Smooth muscle cell (in vitro differentiated cells): Measurements from ENCODE around the gene SPEN. TPM values are rescaled to one million over a fixed set of nuclear protein-coding genes. Genes with fewer than 3 reads are reported as not detected.
"Not testable (repeated sequence)": the region's sequence is repeated elsewhere in the genome, so short reads cannot be mapped to it uniquely, and the experiment has no call there.

ENCODE experiments used
- DNase-seq: peaks from one replicate; lab custom pipeline; 2025; ENCODE audit not compliant: unreplicated experiment; lab: John Stamatoyannopoulos, UW
- H2AFZ ChIP-seq: fragments of 200-600 bp; sonication (generic); 2 replicates; pipeline ENCODE4 v1.6.0; 2016; ENCODE audit warnings: antibody characterized with exemption, low read depth, mild to moderate bottlenecking
- H3F3A ChIP-seq: fragments of 200-600 bp; sonication (generic); 2 replicates; pipeline ENCODE4 v1.6.0; 2017; ENCODE audit warnings: antibody characterized with exemption, low read depth
- H3K27ac ChIP-seq: fragments of 200-600 bp; sonication (generic); 2 replicates; pipeline ENCODE4 v1.5.1; 2016; ENCODE audit warnings: low read depth, mild to moderate bottlenecking
- H3K27me3 ChIP-seq: fragments of 200-600 bp; sonication (generic); 2 replicates; pipeline ENCODE4 v1.6.1; 2016; ENCODE audit warnings: low read depth, mild to moderate bottlenecking
- H3K36me3 ChIP-seq: fragments of 200-600 bp; sonication (generic); 2 replicates; pipeline ENCODE4 v1.5.1; 2016; ENCODE audit warnings: low read depth
- H3K4me1 ChIP-seq: fragments of 200-600 bp; sonication (generic); 2 replicates; pipeline ENCODE4 v1.5.1; 2016; ENCODE audit warnings: low read depth
- H3K4me2 ChIP-seq: fragments of 200-600 bp; sonication (generic); 2 replicates; pipeline ENCODE4 v1.6.0; 2016; ENCODE audit warnings: mild to moderate bottlenecking
- H3K4me3 ChIP-seq: fragments of 200-600 bp; sonication (generic); 2 replicates; pipeline ENCODE4 v1.5.1; 2016; ENCODE audit warnings: mild to moderate bottlenecking
- H3K79me2 ChIP-seq: fragments of 200-600 bp; sonication (generic); 2 replicates; pipeline ENCODE4 v1.6.0; 2016; ENCODE audit warnings: low read depth, mild to moderate bottlenecking
- H3K9ac ChIP-seq: fragments of 200-600 bp; sonication (generic); 2 replicates; pipeline ENCODE4 v1.6.0; 2016; ENCODE audit warnings: low read depth
- H3K9me3 ChIP-seq: fragments of 200-600 bp; sonication (generic); replicated peaks from 2 replicates; pipeline ENCODE4 v1.5.1; 2016; ENCODE audit warnings: low read depth
- H4K20me1 ChIP-seq: fragments of 200-600 bp; sonication (generic); 2 replicates; pipeline ENCODE4 v1.6.0; 2016; ENCODE audit warnings: low read depth
- WGBS: methylation state at CpG from one replicate; pipeline ENCODE4 v1.1.7; 2016; ENCODE audit warnings: low lambda C conversion rate; 5-methylcytosine and 5-hydroxymethylcytosine counted together
- polyA plus RNA-seq: library from polyadenylated mRNA; unstranded; fragments of >200 nt; fragmentation: Nextera tagmentation; extraction: Ambion mirVana; gene quantifications from 2 replicates; pipeline ENCODE4 v1.2.1, GENCODE V29; 2016
- total RNA-seq: library from RNA; depleted of rRNA; stranded (reverse); fragments of >200 nt; gene quantifications from 2 replicates; pipeline ENCODE4 v1.2.3, GENCODE V29; 2014
- TF ChIP-seq, protein P1 (sequence below): fragments of 200-600 bp; sonication (generic); IDR thresholded peaks from 2 replicates; pipeline ENCODE4 v1.5.1; 2017; ENCODE audit warnings: borderline replicate concordance, mild to moderate bottlenecking, antibody characterized with exemption; ENCODE audit not compliant: insufficient read depth, poor library complexity, severe bottlenecking

SPEN gene
- total and polyA plus RNA-seq, 2 experiments from 2014 or later = 10.6 to 28.7 TPM

- Histone ChIP-seq H2AFZ (peak overlapping the region; percentile 60), H3K4me1 (peaks cover 5% of the 10 kb centered on the region), H4K20me1 (no peaks in the 10 kb centered on the region), H3K4me2 (peak overlapping the region; percentile 98), H3K9ac (peak overlapping the region; percentile 94), H3K79me2 (peaks cover 6% of the 10 kb centered on the region), H3F3A (peaks cover 11% of the 10 kb centered on the region), H3K27ac (peak overlapping the region; percentile 98), H3K27me3 (no peaks in the 10 kb centered on the region), H3K4me3 (peak overlapping the region; percentile 79), H3K9me3 (no peaks in the 10 kb centered on the region), H3K36me3 (no peaks in the 10 kb centered on the region)
- DNase-seq = peak; percentile 67
- TF ChIP-seq, protein P1, sequence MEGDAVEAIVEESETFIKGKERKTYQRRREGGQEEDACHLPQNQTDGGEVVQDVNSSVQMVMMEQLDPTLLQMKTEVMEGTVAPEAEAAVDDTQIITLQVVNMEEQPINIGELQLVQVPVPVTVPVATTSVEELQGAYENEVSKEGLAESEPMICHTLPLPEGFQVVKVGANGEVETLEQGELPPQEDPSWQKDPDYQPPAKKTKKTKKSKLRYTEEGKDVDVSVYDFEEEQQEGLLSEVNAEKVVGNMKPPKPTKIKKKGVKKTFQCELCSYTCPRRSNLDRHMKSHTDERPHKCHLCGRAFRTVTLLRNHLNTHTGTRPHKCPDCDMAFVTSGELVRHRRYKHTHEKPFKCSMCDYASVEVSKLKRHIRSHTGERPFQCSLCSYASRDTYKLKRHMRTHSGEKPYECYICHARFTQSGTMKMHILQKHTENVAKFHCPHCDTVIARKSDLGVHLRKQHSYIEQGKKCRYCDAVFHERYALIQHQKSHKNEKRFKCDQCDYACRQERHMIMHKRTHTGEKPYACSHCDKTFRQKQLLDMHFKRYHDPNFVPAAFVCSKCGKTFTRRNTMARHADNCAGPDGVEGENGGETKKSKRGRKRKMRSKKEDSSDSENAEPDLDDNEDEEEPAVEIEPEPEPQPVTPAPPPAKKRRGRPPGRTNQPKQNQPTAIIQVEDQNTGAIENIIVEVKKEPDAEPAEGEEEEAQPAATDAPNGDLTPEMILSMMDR = no peak
- WGBS = under 1% methylated on average over 72 of the region's 77 CpGs
Measured at GRCh38 chr1:15834406-15835204, 12.9 kb upstream of the SPEN start.

- peak overlapping the region; percentile 94 for H3K9ac ChIP-seq
- H3K4me2 ChIP-seq = peak overlapping the region; percentile 98
- peak overlapping the region; percentile 79 for H3K4me3 ChIP-seq
- peak overlapping the region; percentile 60 for H2AFZ ChIP-seq
- TF ChIP-seq, protein P1 = no peak
- H3K79me2 ChIP-seq = peaks cover 6% of the 10 kb centered on the region
- peak overlapping the region; percentile 98 for H3K27ac ChIP-seq
- no peaks in the 10 kb centered on the region for H3K9me3 ChIP-seq
- H3F3A ChIP-seq = peaks cover 11% of the 10 kb centered on the region
- H3K4me1 ChIP-seq = peaks cover 5% of the 10 kb centered on the region
- H3K36me3 ChIP-seq = no peaks in the 10 kb centered on the region
- WGBS = 1% methylated on average over 37 of the region's 37 CpGs
- no peak for DNase-seq
- H3K27me3 ChIP-seq = no peaks in the 10 kb centered on the region
- no peaks in the 10 kb centered on the region for H4K20me1 ChIP-seq
Measured at GRCh38 chr1:15835205-15835740, 12.2 kb upstream of the SPEN start.

GRCh38 chr1:15835741-15836510 is 11.6 kb upstream of the SPEN start:
- Histone ChIP-seq H3K27ac (peak overlapping the region; percentile 98), H3K4me3 (peak overlapping the region; percentile 79), H3K36me3 (no peaks in the 10 kb centered on the region), H4K20me1 (no peaks in the 10 kb centered on the region), H3K79me2 (peaks cover 6% of the 10 kb centered on the region), H3K9me3 (no peaks in the 10 kb centered on the region), H2AFZ (peak overlapping the region; percentile 67), H3K4me1 (peaks cover 5% of the 10 kb centered on the region), H3K9ac (peak overlapping the region; percentile 94), H3K4me2 (peak overlapping the region; percentile 98), H3F3A (peaks cover 11% of the 10 kb centered on the region), H3K27me3 (no peaks in the 10 kb centered on the region)
- WGBS = 7% methylated on average over 66 of the region's 66 CpGs
- DNase-seq = peak; percentile 98
- TF ChIP-seq, protein P1 = no peak

DNA sequence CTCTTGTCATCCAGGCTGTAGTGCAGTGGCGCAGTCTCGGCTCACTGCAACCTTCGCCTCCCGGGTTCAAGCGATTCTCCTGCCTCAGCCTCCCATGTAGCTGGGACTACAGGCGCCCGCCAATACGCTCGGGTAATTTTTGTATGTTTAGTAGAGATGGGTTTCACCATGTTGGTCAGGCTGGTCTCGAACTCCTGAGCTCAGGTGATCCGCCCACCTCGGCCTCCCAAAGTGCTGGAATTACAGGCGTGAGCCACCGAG is 11.1 kb upstream of the SPEN start:
- H3K4me3 ChIP-seq = peak overlapping the region; percentile 47
- 95% methylated on average over 14 of the region's 14 CpGs for WGBS
- H3K27ac ChIP-seq = peak overlapping the region; percentile 85
- not testable (repeated sequence) for H3K9me3 ChIP-seq, H3K36me3 ChIP-seq, H3K4me1 ChIP-seq, H4K20me1 ChIP-seq, DNase-seq, H3K9ac ChIP-seq, H3K79me2 ChIP-seq, H3K27me3 ChIP-seq, H2AFZ ChIP-seq
- peaks cover 11% of the 10 kb centered on the region for H3F3A ChIP-seq
- H3K4me2 ChIP-seq = peak overlapping the region; percentile 83
